ENCODE data around the gene ZNF189.

ZNF189 gene

DNA sequence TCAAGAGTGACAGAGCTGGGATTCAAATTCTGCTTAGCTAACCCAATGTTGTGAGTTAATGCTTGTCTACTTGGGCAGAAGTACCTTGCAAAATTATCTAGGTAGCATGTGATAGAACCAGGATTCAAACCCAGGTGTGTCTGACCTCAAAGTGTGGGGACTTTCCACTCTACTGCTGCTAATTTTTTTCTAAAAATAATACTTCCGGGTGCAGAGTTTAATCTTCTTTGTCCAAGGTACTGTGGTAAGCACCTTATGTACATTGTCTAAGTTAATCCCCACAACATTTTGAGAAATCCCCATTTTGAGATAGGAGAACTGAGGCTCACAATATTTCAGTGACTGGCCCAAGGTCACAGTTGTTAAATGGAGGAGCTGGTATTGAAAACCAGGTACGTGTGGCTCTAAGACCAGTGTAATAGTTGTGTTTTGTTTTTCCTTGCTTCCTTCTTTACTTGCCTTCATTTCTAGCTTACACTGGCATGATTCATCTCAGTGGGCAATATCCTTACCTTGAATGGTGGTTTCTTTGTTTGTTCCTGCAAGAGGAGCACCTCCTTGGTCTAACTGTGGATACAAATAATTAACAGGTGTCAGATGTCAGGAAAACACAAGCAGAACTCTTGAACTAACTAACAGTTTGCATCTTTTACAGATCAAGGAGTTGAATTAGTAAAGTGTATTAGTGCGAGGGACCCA, 29.5 kb downstream of the ZNF189 start:
- TF ChIP-seq CTCF (IDR thresholded peaks at IDR 0.05; ENCODE audit: unreplicated experiment in 3 of 3), result no peak
- Mint-ChIP-seq H3K9me3 (no peaks in the 10 kb centered on the region), H3K36me3 (ENCODE audit: low read depth) (no peaks in the 10 kb centered on the region), H3K27me3 (ENCODE audit: low read depth) (peaks cover 3% of the 10 kb centered on the region), H3K4me1 (no peaks in the 10 kb centered on the region), H3K27ac (peak overlapping the region in 1 of 3 experiments; percentile 40), H3K4me3 (no peak overlapping the region)

DNA sequence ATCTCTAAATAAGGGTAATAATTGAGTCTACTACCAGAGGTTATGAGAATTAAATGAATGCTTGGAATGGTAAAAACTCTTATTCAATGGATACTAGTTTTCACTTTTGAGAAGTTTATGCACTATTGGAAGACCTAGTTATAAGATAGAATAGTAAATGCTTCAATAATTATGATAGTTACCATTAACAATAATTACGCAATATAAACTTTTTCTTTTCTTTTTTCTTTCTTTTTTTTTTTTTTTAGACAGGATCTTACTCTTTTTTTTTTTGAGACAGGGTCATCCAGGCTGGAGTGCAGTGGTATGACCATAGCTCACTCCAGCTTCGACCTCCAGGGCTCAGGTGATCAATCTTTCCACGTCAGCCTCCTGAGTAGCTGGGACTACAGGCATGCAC, 30.3 kb downstream of the ZNF189 start:
- no peak for TF ChIP-seq CTCF (IDR thresholded peaks at IDR 0.05; ENCODE audit: unreplicated experiment in 3 of 3)
- Mint-ChIP-seq H3K4me3 (no peak overlapping the region), H3K4me1 (no peaks in the 10 kb centered on the region), H3K9me3 (no peaks in the 10 kb centered on the region), H3K36me3 (ENCODE audit: low read depth) (no peaks in the 10 kb centered on the region), H3K27ac (no peak overlapping the region), H3K27me3 (ENCODE audit: low read depth) (peaks cover 3% of the 10 kb centered on the region)

- Mint-ChIP-seq H3K4me1 (no peaks in the 10 kb centered on the region), H3K36me3 (ENCODE audit: low read depth) (no peaks in the 10 kb centered on the region), H3K27ac (no peak overlapping the region), H3K27me3 (ENCODE audit: low read depth) (peaks cover 3% of the 10 kb centered on the region), H3K9me3 (no peaks in the 10 kb centered on the region), H3K4me3 (no peak overlapping the region)
- TF ChIP-seq CTCF (IDR thresholded peaks at IDR 0.05; ENCODE audit: unreplicated experiment in 3 of 3), result no peak
Measured at GRCh38 chr9:101429736-101430135, 31.1 kb downstream of the ZNF189 start.

DNA sequence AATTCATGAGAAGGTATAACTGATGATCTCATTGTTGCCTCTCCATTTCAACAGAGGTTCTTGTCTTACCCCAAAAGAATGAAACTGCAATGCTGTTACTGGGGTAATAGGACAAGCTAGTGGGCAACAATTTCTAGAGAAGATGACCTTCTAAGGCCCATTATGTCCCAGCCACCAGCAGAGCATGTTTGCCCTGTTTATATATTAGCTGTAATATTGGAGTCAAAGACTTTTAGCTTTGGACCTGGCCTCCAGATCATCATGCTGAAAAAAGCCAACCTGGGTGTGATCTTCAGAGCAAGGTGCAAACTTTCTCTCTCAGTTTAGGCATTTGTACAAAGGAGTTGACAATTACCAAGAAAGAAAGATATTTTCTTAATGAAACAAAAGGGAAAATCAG, 33.5 kb downstream of the ZNF189 start:
- H3K9me3 Mint-ChIP-seq, result no peaks in the 10 kb centered on the region
- H3K36me3 Mint-ChIP-seq (ENCODE audit: low read depth), result no peaks in the 10 kb centered on the region
- H3K4me3 Mint-ChIP-seq, result no peak overlapping the region
- no peaks in the 10 kb centered on the region for H3K4me1 Mint-ChIP-seq
- no peak for TF ChIP-seq CTCF (IDR thresholded peaks at IDR 0.05; ENCODE audit: unreplicated experiment in 3 of 3)
- H3K27me3 Mint-ChIP-seq (ENCODE audit: low read depth), result peaks cover 3% of the 10 kb centered on the region
- H3K27ac Mint-ChIP-seq, result no peak overlapping the region

- Mint-ChIP-seq H3K4me1 (no peaks in the 10 kb centered on the region), H3K9me3 (no peaks in the 10 kb centered on the region), H3K36me3 (ENCODE audit: low read depth) (no peaks in the 10 kb centered on the region), H3K4me3 (no peak overlapping the region), H3K27ac (peak overlapping the region in 1 of 3 experiments; percentile 64), H3K27me3 (ENCODE audit: low read depth) (peaks cover 3% of the 10 kb centered on the region)
- TF ChIP-seq CTCF (IDR thresholded peaks at IDR 0.05; ENCODE audit: unreplicated experiment in 3 of 3), result no peak
Measured at GRCh38 chr9:101432740-101433139, 34.1 kb downstream of the ZNF189 start.

DNA sequence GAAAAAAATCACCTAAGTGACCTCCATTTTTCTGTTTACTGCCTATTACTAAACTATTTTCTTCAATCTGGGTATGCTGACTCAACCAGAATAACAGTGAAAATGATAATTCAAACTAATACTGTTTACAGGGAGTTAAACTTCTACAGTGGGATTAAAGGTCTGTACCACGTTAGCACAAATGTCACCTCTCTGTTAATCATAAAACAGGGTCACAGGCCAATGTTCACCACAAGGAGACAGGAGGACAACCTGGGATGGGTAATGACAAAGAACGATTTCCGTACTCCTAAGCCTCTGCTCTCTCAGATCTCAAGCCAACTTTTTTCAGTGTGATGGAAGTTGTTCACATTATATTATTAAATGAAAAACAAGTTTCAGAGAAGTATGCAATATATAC, 34.6 kb downstream of the ZNF189 start:
- H3K4me1 Mint-ChIP-seq, result no peaks in the 10 kb centered on the region
- no peak overlapping the region for H3K4me3 Mint-ChIP-seq
- peaks cover 3% of the 10 kb centered on the region for H3K27me3 Mint-ChIP-seq (ENCODE audit: low read depth)
- TF ChIP-seq CTCF (IDR thresholded peaks at IDR 0.05; ENCODE audit: unreplicated experiment in 3 of 3), result no peak
- H3K36me3 Mint-ChIP-seq (ENCODE audit: low read depth), result no peaks in the 10 kb centered on the region
- peak overlapping the region in 1 of 3 experiments; percentile 64 for H3K27ac Mint-ChIP-seq
- H3K9me3 Mint-ChIP-seq, result no peaks in the 10 kb centered on the region
